Globus pallidus (tissue), 1 donor: Measurements from ENCODE around the gene ASB18.

Experiments used
- DNase-seq: peaks from one replicate; pipeline ENCODE4 v3.0.0-alpha.2; 2015; ENCODE audit warnings: low spot score

Gene ASB18

GRCh38 chr2:236208019-236208926 lies 55.9 kb downstream of the ASB18 start:
- no peak for DNase-seq

- no peak for DNase-seq
These were observed 56.7 kb downstream of the ASB18 start for GRCh38 chr2:236207472-236207871.

DNA sequence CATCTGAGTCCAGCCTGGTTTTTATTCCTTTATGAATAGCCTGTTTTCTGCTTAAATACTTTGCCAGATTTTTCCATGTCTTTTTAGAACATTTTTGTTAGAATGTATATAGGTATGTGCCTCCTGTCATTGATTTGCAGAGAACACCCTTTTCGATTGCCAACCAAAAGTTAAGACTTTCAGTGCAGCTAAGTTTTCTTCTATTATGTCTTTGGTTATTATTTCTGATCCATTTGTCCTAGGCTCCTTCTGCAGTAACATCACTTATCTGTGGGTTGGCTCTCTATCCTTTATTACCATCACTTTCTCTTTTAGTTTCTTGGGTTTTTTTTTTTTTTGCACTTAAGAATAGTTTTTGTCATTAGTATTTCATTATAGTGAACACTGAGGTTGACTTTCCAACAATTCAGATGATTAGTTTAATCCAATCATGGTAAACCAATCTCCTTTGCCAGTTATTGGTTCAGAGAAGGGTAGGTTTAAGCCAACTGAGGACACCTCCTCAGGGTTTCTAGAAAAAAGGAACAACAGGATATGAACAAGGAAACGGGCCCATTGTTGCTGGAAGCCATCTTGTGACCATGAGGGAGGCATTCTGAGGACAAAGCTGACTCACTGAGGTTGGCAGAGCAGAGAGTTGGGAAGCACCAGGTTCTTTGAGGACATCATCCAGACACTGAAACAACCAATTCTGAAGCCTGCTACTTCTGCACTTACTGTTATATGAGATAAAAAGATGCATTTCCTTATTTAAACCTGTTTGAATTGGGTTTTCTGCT lies 58.1 kb downstream of the ASB18 start:
- DNase-seq = no peak

GRCh38 chr2:236204953-236205352 lies 59.3 kb downstream of the ASB18 start:
- DNase-seq = no peak

GRCh38 chr2:236200378-236200777 lies 63.8 kb downstream of the ASB18 start:
- no peak for DNase-seq

DNA sequence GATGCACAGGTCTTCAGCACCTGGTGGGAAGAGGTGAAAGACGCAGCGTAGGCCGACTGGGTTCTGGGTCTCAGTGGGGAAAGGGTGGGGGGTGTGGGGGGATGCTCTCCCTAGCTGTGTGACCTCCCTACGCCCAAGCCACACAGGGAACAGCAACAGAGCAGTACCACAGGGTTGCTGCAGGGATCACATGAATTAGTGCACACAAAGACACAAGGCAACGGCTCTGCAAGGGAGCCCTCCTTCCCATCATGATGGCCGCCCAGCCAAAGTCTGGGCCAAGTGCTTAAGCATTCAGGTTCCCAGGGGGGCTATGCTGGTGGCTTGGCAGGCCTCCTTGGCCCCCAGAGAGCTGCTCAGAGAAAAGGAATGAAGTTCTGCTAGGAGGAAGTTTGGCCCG lies 67.8 kb downstream of the ASB18 start:
- DNase-seq = no peak

DNA sequence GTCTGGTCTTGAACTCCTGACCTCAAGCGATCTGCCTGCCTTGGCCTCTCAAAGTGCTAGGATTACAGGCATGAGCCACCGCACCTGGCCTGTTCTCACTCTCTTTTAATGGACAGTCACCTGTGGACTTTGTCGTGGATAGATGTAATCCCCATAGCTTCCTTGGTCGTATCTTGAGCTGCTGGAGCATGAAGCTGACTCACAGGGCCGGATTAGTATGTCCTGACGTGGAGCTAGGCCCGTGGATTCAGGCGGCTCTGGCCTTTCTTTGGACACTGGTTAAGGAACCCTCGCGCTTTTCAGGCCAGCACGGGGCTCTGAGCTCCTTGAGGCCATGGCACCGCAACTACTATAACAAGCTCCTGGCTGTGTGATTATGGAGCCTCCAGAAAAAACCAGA lies 68.5 kb downstream of the ASB18 start:
- DNase-seq = no peak

DNA sequence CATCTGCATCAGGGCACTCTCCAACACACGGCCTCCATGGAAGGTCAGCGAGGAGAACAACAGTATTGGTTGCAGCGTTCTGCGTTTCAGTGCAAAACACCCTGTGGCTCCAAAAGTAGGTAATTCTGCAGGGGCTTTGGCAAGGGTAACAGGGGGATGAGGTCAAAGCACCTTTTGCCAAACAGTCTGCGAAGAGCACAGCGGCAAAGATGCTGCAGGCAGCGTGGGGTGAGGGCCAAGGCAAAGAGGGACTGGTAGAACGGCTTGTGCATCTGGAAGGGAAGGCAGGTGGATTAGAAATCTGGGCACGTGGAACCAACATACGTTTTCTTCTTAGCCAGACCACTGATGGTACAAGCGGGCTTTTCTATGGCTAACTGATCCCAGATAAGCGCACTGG lies 69.4 kb downstream of the ASB18 start:
- no peak for DNase-seq

GRCh38 chr2:236193026-236193425 lies 71.2 kb downstream of the ASB18 start:
- no peak for DNase-seq

- no peak for DNase-seq
These were observed 73.5 kb downstream of the ASB18 start for GRCh38 chr2:236190674-236191073.

DNA sequence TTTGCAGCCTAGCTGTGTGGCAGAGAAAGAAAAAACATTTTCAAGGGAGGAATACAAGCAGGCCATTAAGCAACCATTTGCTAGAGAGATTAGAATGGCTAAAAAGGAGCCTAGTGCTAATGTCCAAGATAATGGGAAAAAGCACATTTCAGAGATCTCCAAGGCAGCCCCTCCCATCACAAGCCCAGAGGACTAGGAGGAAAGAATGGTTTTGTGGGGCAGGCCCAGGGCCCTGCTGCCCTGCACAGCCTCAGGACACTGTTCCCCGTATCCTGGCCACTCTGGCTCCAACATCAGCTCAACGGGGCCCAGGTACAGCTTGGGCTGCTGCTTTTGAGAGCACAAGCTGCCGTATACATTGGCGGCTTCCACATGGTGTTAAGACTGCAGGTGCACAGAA lies 79.5 kb downstream of the ASB18 start:
- no peak for DNase-seq

GRCh38 chr2:236180831-236181453 lies 83.3 kb downstream of the ASB18 start:
- DNase-seq = peak; percentile 50

- DNase-seq = no peak
These were observed 84.0 kb downstream of the ASB18 start for GRCh38 chr2:236180076-236180816.

DNA sequence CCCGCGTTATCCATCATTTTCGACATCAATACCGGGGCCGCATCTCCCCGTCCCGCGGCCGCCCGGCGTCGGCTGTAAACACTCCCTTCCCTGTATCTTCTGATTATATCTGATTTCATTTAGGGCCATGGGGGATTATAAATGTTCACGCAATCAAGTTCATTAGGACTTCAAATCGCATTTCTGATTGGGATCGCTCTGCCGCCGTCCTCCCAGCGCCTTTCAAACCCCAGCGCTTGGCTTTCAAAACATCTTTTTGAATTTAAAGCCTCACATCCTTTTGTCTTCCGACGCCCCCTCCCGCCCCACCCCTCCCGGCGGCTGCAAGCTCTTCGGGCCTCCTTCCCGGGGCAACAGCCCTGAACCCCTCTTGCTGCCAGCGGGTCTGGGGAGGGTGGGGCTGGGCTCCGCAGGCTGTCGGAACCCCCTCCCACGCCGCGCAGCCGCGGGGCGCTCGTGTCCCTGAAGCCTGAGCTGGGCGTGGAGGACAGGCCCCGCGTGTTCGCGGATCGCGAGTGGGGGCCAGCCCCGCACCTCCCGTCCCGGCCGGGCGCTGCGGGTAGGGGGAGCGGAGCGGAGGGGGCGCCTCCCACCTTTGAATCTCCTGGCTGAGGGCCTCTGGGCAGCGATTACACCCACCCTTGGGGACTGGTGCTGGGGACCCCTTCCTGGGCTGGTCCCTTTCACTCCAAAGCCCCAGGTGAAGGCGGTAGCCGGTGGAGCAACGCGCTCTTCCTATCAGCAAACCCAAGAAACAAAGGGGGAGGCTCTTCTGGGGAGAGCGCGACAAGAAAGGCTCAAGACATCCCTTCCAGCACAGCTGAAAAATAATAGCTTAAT lies 84.8 kb downstream of the ASB18 start:
- no peak for DNase-seq

DNA sequence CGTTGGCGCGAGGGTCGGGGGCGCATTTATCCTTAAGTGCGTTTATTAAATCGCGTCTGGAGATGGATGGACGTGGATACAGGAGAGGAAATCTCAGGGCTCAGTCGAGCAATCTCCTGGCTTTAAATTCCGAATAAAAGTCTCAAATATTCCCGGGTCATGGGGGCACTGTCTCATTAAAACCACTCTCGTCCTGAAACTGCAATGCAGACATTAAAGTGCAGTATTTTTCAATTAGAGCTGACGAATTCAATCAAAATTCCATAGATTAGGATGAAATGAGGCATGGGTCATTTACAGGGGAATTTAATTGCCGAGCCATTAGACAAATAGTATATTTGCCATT lies 85.3 kb downstream of the ASB18 start:
- DNase-seq = no peak

DNA sequence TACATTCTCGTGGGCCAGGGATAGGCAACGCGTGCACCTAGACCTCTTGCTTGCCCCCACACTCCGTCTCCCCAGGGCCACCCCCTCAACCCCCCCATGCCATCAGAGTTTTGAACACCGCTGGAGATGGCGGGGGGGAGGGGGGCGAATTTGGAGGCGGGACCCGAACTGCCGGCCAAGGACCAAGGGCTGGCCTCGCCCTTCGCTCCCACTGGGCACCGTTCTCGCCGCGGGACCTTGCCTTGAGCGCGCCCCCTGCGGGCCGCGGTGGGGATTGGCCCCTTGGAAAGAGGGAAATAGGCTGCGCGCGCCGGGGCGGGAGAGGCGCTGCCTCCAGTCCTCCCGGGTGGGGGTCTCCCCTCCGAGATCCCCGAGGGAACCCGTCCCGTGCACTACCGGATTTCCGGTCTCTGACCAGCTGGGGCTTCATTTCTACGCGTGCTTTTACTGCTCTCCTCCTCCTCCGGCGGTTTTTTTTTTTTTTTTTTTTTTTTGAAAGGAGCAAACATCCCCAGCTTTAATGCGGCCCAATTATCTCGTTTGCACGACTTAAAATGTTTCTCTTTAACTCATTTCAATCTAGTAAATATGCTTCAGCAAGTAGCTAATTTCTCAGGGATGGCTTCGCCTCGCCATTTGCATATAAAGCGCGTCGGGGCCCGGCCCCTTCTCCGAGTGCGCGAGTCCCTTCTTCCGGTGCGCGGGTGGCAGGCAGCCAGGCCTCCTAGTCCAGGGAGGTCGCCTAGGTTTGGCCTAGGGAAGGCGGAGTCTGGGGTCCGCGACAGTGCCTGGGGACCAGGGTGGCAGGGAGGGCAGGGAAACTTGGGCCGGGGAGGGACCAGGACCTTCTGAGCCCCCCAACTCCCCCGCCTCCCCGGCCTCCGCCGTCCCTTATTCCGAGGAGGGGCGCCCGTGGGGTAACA lies 86.0 kb downstream of the ASB18 start:
- no peak for DNase-seq

DNA sequence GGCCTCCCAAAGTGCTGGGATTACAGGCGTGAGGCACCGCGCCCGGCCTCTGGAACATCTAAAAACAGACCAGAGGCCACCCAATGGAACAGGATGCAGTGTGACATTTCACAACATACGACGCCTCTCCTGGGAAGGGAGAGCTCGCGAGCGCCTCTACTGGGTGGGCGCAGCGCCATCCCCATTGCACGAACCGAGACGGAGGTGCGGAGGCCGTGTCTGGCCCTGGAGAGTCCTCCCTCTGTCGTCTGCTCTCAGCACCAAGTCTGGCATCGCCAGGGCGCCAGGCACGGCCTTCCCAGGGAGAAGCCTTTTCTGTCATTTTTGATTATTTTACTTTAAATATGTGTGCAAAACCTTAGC lies 86.6 kb downstream of the ASB18 start:
- DNase-seq = no peak

DNA sequence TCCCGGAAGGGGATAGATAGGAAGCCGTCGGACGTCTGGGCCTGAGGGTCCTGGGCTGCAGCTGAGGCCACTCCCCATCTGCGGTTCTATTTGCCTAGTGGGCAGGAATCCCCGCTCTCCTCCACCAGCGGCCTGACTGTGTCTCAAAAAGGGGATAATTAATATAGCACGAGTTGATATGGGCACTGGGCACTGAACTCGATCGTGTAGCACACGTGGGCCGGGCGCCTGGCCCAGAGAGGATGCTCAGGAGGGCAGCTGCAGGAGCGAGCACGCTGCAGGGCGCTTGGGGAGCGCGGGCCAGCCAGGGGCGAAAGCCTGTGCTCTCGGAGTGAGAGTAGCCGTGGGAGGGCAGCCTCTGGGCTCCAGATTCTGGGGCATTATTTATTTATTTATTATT lies 87.3 kb downstream of the ASB18 start:
- no peak for DNase-seq

GRCh38 chr2:236176417-236176816 lies 87.8 kb downstream of the ASB18 start:
- DNase-seq = no peak

DNA sequence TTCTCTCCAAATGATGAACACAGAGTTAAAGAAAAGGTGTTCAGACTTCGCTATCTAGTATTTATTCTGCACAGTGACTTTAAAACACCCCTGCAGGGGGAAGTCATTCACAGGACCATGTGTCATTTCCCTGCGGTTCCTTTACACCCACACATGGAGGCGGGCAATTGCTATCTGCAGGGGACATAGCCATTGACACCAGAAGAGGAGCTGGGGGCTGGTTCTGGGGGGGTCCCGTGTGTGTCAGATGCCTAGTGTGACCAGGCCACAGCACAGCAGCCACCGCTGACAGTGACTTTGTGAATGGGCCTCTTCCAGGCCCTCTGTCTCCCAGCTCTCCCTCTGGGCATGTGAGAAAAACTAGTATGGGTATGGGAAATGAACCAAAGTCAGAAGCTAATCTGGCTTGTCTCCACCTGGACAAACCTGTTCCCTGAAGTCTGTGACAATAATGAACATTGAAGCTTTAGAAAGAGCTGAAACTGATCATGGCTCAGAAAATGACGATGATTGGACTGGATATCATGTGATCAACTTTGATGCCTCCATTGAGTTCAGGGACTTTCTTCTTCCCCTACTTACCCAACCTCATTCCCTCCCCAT lies 88.6 kb downstream of the ASB18 start:
- DNase-seq = no peak
